Pericardium fibroblast (primary cell): ENCODE results near the gene TSPAN19. TPM values are rescaled to one million over a fixed set of nuclear protein-coding genes. Genes with fewer than 3 reads are reported as not detected.

Source experiments
- total RNA-seq: library from RNA; depleted of rRNA; stranded (reverse); fragments of >200 nt; gene quantifications from 2 replicates; pipeline ENCODE4 v1.2.3, GENCODE V29; 2015

The TSPAN19 gene
- total RNA-seq: not detected in 2 replicates

GRCh38 chr12:85036234-85036707 lies at the start of gene TSPAN19, which contains the start of gene LRRIQ1:
TSS of gene TSPAN19 (minus strand) at chr12:85036277. CDS start at chr12:85029946, 6,331 bp downstream.
TSS of gene LRRIQ1 (plus strand) at chr12:85036351. CDS start at chr12:85038177, 1,826 bp downstream.

Other genes starting within 250 kb of the TSPAN19 start
- gene SLC6A15, start 123.5 kb downstream of the TSPAN19 start, total RNA-seq: 2.1 and 11.5 TPM in 2 replicates
- gene LRRIQ1, start 74 bp upstream of the TSPAN19 start, total RNA-seq: 0.85 TPM in 1 of 2 replicates, not detected in the other
- gene ALX1, start 243.9 kb upstream of the TSPAN19 start, total RNA-seq: 0.12 and 6.1 TPM in 2 replicates